HepG2 (cell line): ENCODE data around the gene NF2.

ENCODE experiments used
- FOXM1 ChIP-seq: sonication (generic); formaldehyde crosslinking; IDR thresholded peaks from 2 replicates; pipeline ENCODE4 v1.5.0; 2020; ENCODE audit warnings: missing genetic modification reagents
- NFIC ChIP-seq: IDR thresholded peaks from 2 replicates; pipeline ENCODE4 v1.6.1; 2012; ENCODE audit warnings: mild to moderate bottlenecking, low read length, inconsistent platforms
- ZBTB7A ChIP-seq: sonication (generic); formaldehyde crosslinking; IDR thresholded peaks from 2 replicates; pipeline ENCODE4 v1.8.0; 2022; ENCODE audit warnings: mild to moderate bottlenecking, missing genetic modification reagents
- ZNF143 ChIP-seq: sonication (generic); formaldehyde crosslinking; IDR thresholded peaks from 2 replicates; pipeline ENCODE4 v1.4.0; 2020; ENCODE audit warnings: missing genetic modification reagents
- TF ChIP-seq, protein P1 (sequence below): sonication (generic); formaldehyde crosslinking; IDR thresholded peaks from 2 replicates; pipeline ENCODE4 v1.5.0; 2020; ENCODE audit warnings: mild to moderate bottlenecking, missing genetic modification reagents, moderate library complexity
- TF ChIP-seq, protein P2 (sequence below), 2 experiments: sonication (generic) in 1 of 2; formaldehyde crosslinking in 1 of 2; IDR thresholded peaks; 2 replicates each; pipeline versions ENCODE4 v1.5.1 to v1.6.1; 2011 to 2020; ENCODE audit warnings: borderline replicate concordance in 1 of 2, low read depth in 1 of 2, low read length in 1 of 2, mild to moderate bottlenecking in 1 of 2, missing genetic modification reagents in 1 of 2, moderate library complexity in 1 of 2
- TF ChIP-seq, protein P3 (sequence below): sonication (generic); formaldehyde crosslinking; IDR thresholded peaks from 2 replicates; pipeline ENCODE4 v1.5.1; 2020; ENCODE audit warnings: missing genetic modification reagents, mild to moderate bottlenecking, borderline replicate concordance

DNA sequence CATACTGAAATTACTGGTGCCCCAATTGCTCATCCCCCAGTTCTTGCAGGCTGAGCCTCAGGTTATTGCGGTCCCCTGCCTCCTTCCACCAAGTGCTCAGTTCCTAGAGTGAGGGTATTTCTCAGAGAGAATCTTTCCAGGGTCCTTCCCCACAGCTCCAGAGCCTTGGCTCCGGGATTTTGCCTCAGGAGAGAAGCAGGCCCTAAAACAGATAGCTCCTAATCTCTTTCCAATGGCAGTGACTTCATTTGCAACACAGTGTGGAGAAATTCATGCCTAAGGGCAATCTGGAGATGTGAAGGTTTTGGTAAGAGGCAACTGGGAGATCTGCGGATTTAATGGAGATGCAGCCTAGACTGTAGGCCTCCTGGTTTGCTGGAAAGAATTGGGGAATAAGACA is 2.9 kb downstream of the NF2 start:
- TF ChIP-seq, protein P1, sequence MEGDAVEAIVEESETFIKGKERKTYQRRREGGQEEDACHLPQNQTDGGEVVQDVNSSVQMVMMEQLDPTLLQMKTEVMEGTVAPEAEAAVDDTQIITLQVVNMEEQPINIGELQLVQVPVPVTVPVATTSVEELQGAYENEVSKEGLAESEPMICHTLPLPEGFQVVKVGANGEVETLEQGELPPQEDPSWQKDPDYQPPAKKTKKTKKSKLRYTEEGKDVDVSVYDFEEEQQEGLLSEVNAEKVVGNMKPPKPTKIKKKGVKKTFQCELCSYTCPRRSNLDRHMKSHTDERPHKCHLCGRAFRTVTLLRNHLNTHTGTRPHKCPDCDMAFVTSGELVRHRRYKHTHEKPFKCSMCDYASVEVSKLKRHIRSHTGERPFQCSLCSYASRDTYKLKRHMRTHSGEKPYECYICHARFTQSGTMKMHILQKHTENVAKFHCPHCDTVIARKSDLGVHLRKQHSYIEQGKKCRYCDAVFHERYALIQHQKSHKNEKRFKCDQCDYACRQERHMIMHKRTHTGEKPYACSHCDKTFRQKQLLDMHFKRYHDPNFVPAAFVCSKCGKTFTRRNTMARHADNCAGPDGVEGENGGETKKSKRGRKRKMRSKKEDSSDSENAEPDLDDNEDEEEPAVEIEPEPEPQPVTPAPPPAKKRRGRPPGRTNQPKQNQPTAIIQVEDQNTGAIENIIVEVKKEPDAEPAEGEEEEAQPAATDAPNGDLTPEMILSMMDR (CRISPR knock-in tag), result no peak
- TF ChIP-seq, protein P2, sequence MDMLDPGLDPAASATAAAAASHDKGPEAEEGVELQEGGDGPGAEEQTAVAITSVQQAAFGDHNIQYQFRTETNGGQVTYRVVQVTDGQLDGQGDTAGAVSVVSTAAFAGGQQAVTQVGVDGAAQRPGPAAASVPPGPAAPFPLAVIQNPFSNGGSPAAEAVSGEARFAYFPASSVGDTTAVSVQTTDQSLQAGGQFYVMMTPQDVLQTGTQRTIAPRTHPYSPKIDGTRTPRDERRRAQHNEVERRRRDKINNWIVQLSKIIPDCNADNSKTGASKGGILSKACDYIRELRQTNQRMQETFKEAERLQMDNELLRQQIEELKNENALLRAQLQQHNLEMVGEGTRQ (IDR thresholded peaks at IDR 0.05; ENCODE audit: low read depth, low read length), result no peak
- TF ChIP-seq, protein P2 (CRISPR knock-in tag; IDR thresholded peaks at IDR 0.05; ENCODE audit: borderline replicate concordance), result no peak
- TF ChIP-seq, protein P3, sequence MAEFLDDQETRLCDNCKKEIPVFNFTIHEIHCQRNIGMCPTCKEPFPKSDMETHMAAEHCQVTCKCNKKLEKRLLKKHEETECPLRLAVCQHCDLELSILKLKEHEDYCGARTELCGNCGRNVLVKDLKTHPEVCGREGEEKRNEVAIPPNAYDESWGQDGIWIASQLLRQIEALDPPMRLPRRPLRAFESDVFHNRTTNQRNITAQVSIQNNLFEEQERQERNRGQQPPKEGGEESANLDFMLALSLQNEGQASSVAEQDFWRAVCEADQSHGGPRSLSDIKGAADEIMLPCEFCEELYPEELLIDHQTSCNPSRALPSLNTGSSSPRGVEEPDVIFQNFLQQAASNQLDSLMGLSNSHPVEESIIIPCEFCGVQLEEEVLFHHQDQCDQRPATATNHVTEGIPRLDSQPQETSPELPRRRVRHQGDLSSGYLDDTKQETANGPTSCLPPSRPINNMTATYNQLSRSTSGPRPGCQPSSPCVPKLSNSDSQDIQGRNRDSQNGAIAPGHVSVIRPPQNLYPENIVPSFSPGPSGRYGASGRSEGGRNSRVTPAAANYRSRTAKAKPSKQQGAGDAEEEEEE (CRISPR knock-in tag), result no peak
- TF ChIP-seq ZBTB7A (no peak), NFIC (no peak), ZNF143 (CRISPR knock-in tag) (no peak), FOXM1 (no peak)
